Middle frontal gyrus (tissue), 1 donor: ENCODE data around the gene RASL10A.

Experiments
- DNase-seq: peaks from one replicate; pipeline ENCODE4 v3.0.0-alpha.2; 2015; ENCODE audit warnings: low spot score; ENCODE audit errors: extremely low spot score

The RASL10A gene

DNA sequence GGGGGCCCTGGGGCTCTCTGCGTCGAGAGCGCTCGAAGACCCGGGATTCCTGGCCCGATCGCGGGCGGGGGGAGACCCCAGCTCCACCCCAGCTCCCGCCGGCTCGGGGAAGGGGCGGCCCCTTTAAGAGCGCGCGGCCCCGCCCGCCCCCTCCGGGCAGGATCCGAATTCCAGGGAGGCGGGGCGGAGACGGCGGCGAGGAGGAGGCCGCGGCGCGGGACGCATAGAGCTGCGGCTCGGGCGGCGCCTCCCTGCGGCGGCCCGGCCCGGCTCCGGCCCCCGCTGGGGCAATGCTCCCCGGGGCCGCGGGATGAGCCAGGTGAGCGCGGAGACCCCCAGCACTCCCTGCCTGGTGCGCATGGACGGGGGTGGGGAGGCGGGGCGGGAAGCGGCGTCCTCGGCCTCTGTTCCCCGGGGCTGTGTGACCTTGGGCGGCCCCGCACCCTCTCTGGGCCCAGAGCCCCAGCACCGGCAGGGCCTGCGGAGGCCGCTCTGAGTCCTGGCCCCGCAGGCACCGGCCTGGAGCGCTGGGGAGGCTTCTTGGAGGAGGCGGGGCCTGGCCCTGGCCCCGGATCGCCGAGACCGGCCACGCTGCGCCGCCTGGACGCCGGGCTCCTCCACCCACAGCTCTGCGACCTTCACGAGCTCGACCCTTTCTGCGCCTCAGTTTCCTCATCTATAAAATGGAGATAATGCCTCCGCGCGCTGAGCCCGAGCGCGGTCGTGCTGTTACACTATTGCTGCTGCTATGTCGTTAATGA, 8.5 kb downstream of the RASL10A start:
- DNase-seq = no peak

DNA sequence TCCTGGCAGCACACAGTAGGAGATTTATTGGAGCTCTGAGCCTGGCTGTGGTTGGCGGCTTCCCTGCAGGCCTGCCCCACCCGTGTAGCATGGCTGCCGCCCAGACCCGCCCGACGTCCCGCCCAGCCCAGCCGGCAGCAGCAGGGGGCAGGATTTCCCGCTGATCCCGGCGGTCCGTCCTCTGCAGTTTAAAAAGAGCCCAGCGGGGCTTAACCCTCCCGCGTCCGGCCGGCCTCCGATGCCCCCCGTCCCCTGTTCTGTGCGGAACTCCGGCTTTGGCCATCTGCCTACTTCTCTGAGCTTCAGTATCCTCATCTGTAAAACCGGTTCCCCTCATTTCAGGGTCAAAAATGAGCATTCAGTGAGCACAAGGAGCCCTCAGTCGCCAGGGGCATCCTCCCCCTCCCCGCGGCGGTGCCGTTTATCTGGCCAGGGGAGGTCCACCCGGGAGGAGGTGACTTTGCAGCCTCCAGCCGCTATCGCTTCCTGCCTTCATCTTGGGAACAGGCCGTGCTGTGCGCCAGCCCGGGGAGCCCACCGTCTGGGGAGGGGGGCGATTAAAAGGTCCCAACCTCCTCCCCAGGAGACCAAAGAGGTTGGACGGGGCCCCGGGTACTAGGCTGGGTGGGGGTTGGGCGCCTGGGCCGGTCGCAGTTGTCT, 9.2 kb downstream of the RASL10A start, which contains the start of gene GAS2L1:
GAS2L1 (plus strand) TSS at position 476 of the 660 bp plus-strand sequence. CDS start 1,456 bp downstream, outside the sequence.
- DNase-seq = no peak

DNA sequence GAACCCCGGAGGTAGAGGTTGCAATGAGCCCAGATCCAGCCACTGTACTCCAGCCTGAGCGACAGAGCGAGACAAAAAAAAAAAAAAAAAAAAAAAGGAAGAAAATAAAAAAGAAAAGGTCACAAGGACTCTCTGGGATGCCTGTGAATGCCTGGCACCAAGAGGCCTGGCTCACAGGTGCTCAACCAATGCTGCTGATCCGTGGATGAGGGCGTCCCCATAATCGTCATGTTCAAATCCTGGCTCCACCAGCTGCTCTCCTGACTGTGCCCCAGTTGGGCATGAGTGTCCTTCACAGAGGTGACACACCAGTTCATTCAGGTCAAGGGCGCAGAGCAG, 9.7 kb downstream of the RASL10A start:
- no peak for DNase-seq

DNA sequence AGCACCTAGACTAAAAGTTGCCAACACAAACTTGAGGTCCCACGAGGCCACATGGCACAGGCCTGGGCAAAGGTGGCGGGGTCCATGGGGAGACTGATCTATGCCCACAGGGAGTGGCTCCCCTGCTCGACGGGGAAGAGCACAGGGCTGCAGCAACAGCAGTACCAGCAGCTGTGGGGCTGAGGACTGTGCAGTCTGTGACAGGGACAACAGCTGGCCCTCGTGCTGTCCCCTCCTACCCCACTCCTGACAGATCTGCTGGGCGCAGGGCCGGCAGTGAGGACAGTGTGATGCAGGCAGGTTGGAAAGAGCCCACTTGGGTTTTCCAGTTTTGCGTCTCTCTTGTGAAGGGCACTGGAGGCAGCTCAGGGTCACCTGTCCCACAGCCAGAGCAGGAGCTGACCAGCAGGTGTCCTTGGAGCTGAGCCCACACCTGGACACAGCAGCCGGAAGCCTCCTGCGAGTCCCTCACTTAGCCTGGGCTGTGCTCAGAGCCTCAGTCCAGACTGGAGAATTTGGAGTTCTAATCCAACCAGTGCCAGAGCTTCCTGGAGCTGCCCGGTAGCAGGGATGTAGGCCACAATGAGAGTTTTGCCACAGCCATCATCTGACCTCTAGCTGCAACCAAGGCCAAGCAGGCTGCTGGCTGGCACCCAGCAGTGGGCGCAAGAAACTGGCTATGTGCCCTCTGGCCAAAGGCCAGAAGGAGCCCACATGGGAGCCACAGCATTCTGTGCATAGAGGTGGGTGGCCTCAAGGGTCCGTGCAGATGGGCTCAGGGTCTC, 12.6 kb downstream of the RASL10A start:
- DNase-seq = no peak

DNA sequence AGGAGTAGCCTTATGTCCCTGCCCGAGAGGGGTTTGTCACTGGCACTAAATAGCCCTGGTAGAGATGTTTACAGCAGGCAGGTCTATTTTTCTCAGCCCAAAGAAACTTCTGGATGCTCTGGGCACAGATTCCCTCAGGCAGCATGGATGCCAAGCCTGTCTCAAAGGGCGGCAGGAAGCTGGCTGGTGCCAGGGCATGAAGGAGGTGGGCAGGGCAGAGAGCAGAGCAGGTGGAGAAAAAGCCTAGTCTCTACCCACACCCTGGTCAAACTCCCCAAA, 13.2 kb downstream of the RASL10A start:
- DNase-seq = no peak

DNA sequence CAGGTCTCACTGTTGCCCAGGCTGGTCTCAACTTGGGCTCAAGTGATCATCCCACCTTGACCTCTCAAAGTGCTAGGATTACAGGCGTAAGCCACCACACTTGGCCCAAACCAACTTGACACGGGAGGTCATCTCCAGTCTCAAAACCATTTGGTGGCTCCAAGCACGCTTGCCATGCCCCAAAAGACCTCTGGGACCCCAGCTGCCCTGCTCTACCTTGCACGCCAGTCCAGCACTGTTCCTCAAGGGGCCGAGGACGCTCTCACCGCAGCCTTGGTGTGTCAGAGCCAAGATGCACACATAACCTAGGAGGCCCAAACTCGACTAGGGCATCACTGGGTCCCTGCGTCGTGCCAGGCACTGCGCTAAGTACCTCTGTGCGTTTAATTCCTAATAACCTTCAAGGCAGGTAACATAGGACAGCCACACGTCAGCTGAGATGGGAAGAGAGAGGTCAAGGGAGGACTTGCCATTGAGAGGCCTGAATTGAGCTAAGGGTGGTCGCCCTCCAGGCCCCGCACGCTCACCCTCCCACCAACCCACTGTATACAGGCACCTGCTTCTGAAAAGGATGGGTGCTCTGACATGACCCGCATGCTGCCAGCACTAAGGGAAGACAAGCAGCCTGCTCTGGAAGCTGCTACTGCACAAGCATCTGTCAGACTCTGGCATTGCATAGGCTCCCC, 13.6 kb downstream of the RASL10A start:
- DNase-seq = no peak

DNA sequence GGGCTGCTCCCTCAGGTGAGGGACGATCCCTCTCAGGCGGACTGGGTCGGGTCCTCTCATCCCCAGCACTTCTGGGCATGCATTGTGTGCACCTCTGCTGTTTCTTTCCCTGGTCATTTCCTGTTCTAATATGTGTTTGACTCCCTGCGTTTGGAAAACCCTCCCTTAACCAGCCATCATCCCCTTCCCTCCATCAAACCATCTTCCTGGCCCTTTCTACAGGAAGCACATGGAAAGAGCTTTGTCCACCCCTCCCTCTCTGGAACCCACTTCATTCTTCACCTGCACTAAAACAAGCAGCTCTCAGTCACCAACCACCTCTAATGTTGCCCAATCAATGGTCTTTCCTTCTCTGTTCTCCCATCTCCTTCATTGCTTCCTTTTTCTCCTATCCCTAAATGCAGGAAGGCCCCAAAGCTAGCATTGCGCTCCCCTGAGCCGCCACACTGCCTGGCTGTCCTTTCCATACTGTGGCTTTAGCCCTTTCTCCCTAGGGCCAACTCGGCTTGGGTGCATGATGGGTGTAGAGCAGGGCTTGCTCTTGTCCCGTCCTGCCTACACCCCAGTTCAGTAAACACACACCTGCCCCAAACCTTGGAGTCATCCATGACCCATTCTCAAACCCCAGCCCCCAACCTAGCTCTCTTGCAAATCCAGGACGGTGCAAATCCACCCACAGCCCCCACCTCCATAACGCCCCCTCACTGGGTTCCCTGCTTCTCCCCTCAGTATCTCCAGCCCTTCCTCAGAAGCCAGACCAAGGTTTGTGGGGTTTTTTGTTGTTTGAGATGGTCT, 14.5 kb downstream of the RASL10A start:
- DNase-seq = no peak

DNA sequence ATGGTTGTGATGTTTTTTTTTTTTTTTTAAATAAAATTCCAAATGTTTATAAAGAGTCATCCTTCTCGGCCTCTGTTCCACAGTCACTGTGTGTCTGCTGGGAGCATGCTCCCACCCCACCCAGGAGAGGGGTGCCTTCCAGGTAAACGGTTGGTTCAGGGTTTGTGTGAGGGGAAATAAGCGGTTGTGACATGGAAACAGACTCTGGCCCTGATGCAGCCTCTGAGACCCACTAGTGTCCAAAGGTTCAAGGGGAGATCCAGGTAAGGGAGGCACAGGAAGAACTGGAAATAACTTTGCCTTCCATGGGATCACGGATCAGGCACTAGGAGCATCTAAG, 15.1 kb downstream of the RASL10A start:
- no peak for DNase-seq

DNA sequence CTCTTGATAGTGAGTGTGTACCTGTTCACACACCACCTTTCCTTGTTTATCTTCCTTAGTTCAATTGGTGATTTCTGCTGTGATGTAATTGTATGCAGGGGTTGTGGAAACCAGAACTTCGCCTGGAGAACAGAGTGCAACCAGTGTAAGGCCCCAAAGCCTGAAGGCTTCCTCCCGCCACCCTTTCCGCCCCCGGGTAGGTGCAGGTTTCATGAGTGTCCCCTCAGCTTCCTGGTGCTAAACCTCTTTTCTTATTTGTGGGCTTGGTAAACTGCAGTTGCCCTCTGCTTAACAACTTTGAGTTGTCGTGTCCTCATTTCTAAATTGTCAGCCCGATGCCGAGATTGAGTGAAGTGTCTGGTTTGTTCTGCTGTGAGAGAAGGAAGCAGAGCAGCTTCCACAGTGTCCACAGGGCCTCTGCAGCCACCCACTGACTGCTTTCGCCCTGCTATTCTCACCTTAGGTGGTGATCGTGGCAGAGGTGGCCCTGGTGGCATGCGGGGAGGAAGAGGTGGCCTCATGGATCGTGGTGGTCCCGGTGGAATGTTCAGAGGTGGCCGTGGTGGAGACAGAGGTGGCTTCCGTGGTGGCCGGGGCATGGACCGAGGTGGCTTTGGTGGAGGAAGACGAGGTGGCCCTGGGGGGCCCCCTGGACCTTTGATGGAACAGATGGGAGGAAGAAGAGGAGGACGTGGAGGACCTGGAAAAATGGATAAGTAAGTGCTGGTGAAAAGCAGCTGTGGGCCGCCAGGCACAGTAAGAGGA, 16.2 kb downstream of the RASL10A start:
- DNase-seq = no peak

DNA sequence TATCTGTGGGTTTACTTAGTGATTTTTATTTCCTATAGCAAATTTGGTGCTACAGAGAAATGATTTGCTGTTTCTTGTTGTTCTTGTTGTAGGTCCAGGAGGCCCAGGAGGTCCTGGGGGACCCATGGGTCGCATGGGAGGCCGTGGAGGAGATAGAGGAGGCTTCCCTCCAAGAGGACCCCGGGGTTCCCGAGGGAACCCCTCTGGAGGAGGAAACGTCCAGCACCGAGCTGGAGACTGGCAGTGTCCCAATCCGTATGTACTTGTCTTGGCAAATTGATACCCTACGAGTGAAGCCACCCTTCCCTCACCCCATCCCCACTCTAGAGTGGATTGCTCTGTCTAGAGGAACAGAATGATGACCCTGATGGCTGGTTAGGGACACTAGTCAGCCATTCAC, 16.9 kb downstream of the RASL10A start:
- no peak for DNase-seq

DNA sequence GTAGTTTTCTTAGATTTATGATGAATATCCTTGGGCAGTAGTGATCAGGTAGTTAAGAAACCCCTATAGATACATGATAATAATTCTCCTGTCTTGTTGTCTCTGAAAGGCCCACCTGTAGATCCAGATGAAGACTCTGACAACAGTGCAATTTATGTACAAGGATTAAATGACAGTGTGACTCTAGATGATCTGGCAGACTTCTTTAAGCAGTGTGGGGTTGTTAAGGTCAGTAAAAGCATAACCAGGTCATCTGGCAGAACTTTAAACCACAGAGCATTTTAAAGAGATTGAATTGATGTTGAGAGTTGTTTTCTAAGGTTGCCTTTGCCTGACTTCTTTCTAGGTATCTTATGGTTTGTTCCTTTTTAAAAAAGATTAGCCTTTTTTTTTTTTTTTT, 23.1 kb downstream of the RASL10A start:
- DNase-seq = no peak

DNA sequence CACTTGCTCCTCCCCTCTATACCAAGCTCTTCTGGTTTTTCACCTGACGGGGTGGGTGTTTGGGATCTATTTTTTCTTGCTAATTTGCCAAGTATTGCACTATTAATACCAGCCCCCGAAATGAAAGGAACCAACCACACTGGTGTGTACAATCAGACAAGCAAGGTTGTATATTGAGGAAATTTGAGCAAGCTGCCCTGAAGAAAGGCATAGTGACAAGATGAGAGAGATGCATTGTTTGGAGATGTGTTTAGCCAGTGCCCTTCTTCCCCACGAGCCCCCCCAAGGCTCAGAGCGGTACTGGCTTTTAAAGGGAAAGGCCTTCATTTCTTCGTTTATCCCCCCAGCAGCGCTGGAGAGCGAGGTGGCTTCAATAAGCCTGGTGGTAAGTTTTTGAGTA, 24.3 kb downstream of the RASL10A start:
- no peak for DNase-seq

DNA sequence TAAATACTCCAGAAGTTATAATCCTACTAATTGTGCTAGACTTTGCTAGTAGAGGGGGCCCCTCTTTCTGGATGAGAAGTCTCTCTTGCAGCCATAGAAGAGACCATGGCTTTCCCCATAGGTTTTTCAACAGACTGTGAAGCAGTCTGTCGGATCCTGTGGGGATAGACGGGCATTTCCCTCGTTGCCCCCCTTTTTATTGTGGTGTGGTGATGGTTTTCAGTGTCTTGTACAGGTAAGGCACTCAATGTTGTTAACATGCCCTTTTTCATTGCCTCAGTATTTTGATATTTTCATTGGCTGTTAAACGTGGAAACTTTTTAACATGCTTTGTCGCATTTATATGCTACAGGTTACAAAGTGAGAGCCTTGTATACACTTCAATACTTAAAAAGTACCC, 25.4 kb downstream of the RASL10A start:
- no peak for DNase-seq

DNA sequence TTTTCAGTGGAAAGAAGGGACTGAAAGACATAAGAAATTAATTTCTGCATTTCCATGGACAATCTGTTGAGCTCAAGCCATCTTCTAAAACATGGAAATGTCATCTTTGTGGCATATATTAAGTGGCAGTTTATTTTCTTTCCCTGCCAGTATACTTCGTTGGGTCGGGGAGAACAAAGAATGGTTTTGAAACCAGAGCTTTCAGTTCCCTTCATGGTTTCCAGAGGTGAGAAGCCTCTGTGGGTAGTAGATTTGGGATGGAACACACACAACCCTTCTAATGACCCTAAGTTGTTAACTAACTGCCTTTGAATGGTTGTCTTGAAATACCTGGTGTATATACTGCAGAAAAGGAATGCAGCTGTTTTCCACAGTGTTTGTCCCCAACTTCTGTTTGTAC, 26.7 kb downstream of the RASL10A start:
- no peak for DNase-seq

DNA sequence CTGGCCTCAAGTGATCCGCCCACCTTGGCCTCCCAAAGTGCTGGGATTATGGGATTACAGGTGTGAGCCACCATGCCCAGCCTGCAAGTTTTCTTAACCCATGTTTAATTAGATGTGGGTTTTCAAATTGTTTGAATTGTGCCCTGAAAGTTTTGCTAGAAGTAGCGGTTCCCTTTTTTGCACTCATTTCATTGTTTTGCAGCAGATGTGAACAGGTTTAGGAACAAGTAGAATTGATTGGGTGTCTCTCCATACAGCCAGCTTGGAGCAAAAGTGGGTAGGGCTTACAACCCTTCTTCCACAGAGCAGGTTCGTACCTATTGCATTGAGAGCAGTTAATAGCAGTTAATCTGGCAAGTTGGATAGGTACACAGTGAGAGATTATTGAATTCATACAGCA, 31.3 kb downstream of the RASL10A start:
- no peak for DNase-seq

DNA sequence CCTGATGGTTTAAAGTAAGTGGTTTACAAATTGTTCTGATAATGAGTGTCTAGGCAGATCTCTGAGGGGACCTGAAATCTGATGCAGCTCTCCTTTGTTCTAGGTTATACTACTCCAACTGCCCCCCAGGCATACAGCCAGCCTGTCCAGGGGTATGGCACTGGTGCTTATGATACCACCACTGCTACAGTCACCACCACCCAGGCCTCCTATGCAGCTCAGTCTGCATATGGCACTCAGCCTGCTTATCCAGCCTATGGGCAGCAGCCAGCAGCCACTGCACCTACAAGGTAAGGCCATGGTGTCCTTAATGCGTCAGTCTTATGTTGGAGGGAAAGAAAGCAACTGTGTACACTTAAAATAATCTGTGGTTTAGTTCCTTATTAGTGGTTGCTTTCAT, 37.6 kb downstream of the RASL10A start:
- no peak for DNase-seq

DNA sequence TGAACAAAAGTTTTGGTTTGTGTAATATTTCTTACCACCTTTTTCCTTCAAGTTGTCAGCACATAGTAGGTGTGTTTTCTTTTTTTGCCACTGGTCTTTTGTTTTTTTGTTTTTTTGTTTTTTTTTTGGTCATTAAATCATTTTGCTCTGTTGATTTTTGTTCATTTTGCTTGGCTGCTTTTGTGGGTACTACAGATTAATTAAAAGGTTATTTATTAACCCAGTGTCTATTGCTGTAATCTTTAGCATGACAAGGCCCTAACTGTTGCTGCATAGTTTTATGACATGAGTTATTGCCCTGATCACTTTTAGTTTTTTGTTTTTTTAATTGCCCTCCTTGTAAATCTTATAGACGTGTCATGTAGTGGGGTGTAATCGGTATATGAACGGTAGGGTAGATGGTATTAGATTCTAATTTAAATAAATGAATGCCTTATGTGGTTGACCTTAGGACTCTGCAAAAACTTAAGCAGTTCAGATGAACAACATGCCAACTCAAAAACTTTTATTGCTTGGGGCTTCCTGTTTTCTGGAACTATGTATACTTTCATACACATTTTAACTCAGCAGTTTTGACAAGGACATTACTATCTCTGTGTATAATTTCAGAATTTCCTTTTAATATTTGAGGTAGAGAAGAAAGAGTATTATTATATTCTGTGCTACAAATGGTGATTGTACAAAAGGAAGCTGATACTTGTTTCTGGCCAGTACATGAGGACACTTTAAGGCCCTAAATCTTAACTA, 39.5 kb downstream of the RASL10A start:
- DNase-seq = no peak

DNA sequence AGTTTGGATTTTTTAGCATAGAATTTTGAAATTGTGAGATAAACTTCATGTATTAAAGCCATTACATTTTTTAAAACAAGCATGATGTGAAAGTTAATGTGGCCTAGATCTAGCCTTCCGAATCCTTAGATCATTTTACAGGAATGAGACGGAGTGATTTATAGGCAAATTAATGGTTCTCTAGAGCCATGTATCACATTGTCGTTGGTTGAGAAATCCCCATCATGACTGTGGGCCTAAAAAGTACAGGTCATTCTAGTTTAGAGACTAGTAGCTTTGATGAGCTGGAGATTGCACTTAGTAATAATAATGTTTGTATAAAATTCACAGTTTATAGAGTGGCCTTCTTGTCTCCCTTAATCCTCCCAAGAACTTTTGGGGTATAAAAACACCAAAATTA, 40.3 kb downstream of the RASL10A start:
- DNase-seq = no peak

DNA sequence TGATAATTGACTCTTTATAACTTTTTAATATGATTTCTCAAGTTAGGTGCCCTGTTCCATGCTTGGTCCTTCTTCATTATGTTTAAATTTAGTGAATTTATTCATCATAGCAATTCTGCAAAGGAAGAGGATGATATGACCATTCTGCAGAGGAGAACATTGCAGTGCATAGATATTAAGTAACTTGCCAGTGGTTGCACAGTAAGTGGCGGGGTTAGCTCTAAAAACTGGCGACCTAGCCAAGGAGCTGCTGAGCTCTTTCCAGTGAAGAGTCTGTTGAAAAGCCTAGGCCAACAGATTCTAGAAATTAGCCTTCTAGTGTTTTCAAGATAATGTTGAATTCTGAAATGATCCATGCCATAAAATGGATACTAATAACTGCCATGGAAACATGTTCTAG, 42.9 kb downstream of the RASL10A start:
- no peak for DNase-seq
